K562 (cell line): Measurements from ENCODE around the gene GPR15. TPM values are rescaled to one million over a fixed set of nuclear protein-coding genes. Genes with fewer than 3 reads are reported as not detected.

Source experiments
- ARNT ChIP-seq, 2 experiments: fragments of 450-650 bp; IDR thresholded peaks; 2 replicates each; pipeline ENCODE4 v1.6.1; 2016; ENCODE audit warnings: mild to moderate bottlenecking in 1 of 2
- BHLHE40 ChIP-seq: IDR thresholded peaks from 2 replicates; pipeline ENCODE4 v1.6.1; 2011; ENCODE audit warnings: low read length, improper control_type of control experiment
- CCNT2 ChIP-seq: IDR thresholded peaks from 2 replicates; pipeline ENCODE4 v1.6.1; 2011; ENCODE audit warnings: borderline replicate concordance, low read depth, mild to moderate bottlenecking, moderate library complexity, mixed read lengths, low read length; ENCODE audit not compliant: insufficient read length; ENCODE audit errors: extremely low read depth
- CREB1 ChIP-seq, 2 experiments: sonication (generic) in 1 of 2; formaldehyde crosslinking in 1 of 2; IDR thresholded peaks; 2 replicates each; pipeline versions ENCODE4 v1.6.1 to v1.8.0; 2012 to 2022; ENCODE audit warnings: inconsistent platforms in 1 of 2, mild to moderate bottlenecking in 1 of 2, missing genetic modification reagents in 1 of 2, moderate library complexity in 1 of 2
- EP400 ChIP-seq: fragments of 450-650 bp; IDR thresholded peaks from 2 replicates; pipeline ENCODE4 v1.6.1; 2017; ENCODE audit warnings: antibody characterized with exemption, mild to moderate bottlenecking, moderate library complexity
- ESRRA ChIP-seq: fragments of 450-650 bp; IDR thresholded peaks from 2 replicates; pipeline ENCODE4 v1.6.1; 2014; ENCODE audit warnings: low read depth, mild to moderate bottlenecking, moderate library complexity, borderline replicate concordance
- KLF1 ChIP-seq: fragments of 450-650 bp; IDR thresholded peaks from 2 replicates; pipeline ENCODE4 v1.6.1; 2016; ENCODE audit warnings: missing genetic modification characterization, missing compliant biosample characterization
- MBD2 ChIP-seq: sonication (generic); IDR thresholded peaks from 2 replicates; pipeline ENCODE4 v1.6.1; 2016; ENCODE audit warnings: low read depth, borderline replicate concordance
- MYC ChIP-seq, 2 experiments: fragments of 250-450 bp in 1 of 2; sonication (Bioruptor Pico) in 1 of 2; IDR thresholded peaks; 2 replicates each; pipeline versions ENCODE4 v1.5.1 to v1.6.1; 2012 to 2021; ENCODE audit warnings: low read depth in 2 of 2, borderline replicate concordance in 1 of 2, improper control_type of control experiment in 1 of 2, low read length in 1 of 2, mild to moderate bottlenecking in 1 of 2, moderate library complexity in 1 of 2
- NR3C1 ChIP-seq: sonication (generic); formaldehyde crosslinking; IDR thresholded peaks from 2 replicates; pipeline ENCODE4 v1.8.1; 2022; ENCODE audit warnings: missing genetic modification reagents
- NRF1 ChIP-seq, 2 experiments: fragments of 450-650 bp; IDR thresholded peaks in 1 of 2; conservative IDR thresholded peaks in 1 of 2; 2 replicates each; pipeline ENCODE4 v1.6.1; 2014; ENCODE audit warnings: mild to moderate bottlenecking in 2 of 2
- RBM39 ChIP-seq: fragments of 200-400 bp; formaldehyde crosslinking; optimal IDR thresholded peaks from 2 replicates; pipeline ENCODE3; 2018; ENCODE audit warnings: low read depth, low read length
- RFX7 ChIP-seq: fragments of 250-450 bp; sonication (Bioruptor Pico); IDR thresholded peaks from 2 replicates; pipeline ENCODE4 v1.5.1; 2021; ENCODE audit warnings: mild to moderate bottlenecking
- SMARCB1 ChIP-seq: IDR thresholded peaks from 2 replicates; pipeline ENCODE4 v1.6.1; 2011; ENCODE audit warnings: improper control_type of control experiment, low read depth; ENCODE audit not compliant: insufficient read length
- SRSF3 ChIP-seq: fragments of 200-400 bp; formaldehyde crosslinking; IDR thresholded peaks from 2 replicates; pipeline ENCODE4 v1.6.1; 2016; ENCODE audit warnings: mild to moderate bottlenecking, low read length, moderate library complexity; ENCODE audit not compliant: insufficient read depth
- ZBTB8A ChIP-seq: fragments of 450-650 bp; IDR thresholded peaks from 2 replicates; pipeline ENCODE4 v1.6.1; 2018; ENCODE audit warnings: mild to moderate bottlenecking, moderate library complexity; ENCODE audit not compliant: partially characterized antibody
- ZNF274 ChIP-seq: IDR thresholded peaks from 2 replicates; pipeline ENCODE4 v1.6.1; 2011; ENCODE audit warnings: low read depth, mild to moderate bottlenecking, low read length, moderate library complexity, borderline replicate concordance
- ZNF76 ChIP-seq: fragments of 250-450 bp; sonication (Bioruptor Pico); IDR thresholded peaks from 2 replicates; pipeline ENCODE4 v1.4.0; 2020; ENCODE audit warnings: mild to moderate bottlenecking, moderate library complexity, borderline replicate concordance
- polyA plus RNA-seq, 8 experiments: library from polyadenylated mRNA; depleted of rRNA in 4 of 8; stranded (reverse) in 5 of 8; unstranded in 3 of 8; fragments of >200 nt; fragmentation: Nextera tagmentation in 2 of 8; fragmentation: Illumina TruSeq in 1 of 8; extraction: Ambion mirVana in 2 of 8; extraction: Trizol in 1 of 8; gene quantifications; 2 replicates each; pipeline versions ENCODE4 v1.2.1 to v1.2.3, GENCODE V29; 2011 to 2014; ENCODE audit warnings: inconsistent platforms in 1 of 8, missing spikeins in 1 of 8
- total RNA-seq, 7 experiments: library from RNA; depleted of rRNA in 6 of 7; stranded (reverse); fragments of >200 nt in 6 of 7; fragmentation: Illumina TruSeq in 2 of 7; extraction: Trizol in 2 of 7; gene quantifications; 2 replicates each; pipeline versions ENCODE4 v1.2.1 to v1.2.3, GENCODE V29; 2011 to 2021; ENCODE audit warnings: low replicate concordance in 1 of 7
- TF ChIP-seq, protein P1 (sequence below): fragments of 250-450 bp; sonication (Bioruptor Pico); IDR thresholded peaks from 2 replicates; pipeline ENCODE4 v1.4.0; 2020; ENCODE audit warnings: mild to moderate bottlenecking
- TF ChIP-seq, protein P2 (sequence below): sonication (generic); formaldehyde crosslinking; IDR thresholded peaks from 2 replicates; pipeline ENCODE4 v1.8.0; 2022; ENCODE audit warnings: mild to moderate bottlenecking, missing genetic modification reagents
- TF ChIP-seq, protein P3 (sequence below): fragments of 250-450 bp; sonication (Bioruptor Pico); IDR thresholded peaks from 2 replicates; pipeline ENCODE4 v1.9.0; 2021; ENCODE audit warnings: mild to moderate bottlenecking
- TF ChIP-seq, protein P4 (sequence below): fragments of 250-450 bp; sonication (Bioruptor Pico); IDR thresholded peaks from 2 replicates; pipeline ENCODE4 v1.8.0; 2021; ENCODE audit warnings: borderline replicate concordance, mild to moderate bottlenecking, moderate library complexity; ENCODE audit not compliant: poor library complexity, severe bottlenecking
- TF ChIP-seq, protein P5 (sequence below): fragments of 250-450 bp; sonication (Bioruptor Pico); IDR thresholded peaks from 2 replicates; pipeline ENCODE4 v1.8.0; 2022; ENCODE audit warnings: moderate library complexity, mild to moderate bottlenecking, inconsistent platforms
- TF ChIP-seq, protein P6 (sequence below): sonication (generic); formaldehyde crosslinking; IDR thresholded peaks from 2 replicates; pipeline ENCODE4 v1.8.0; 2022; ENCODE audit warnings: mild to moderate bottlenecking, missing genetic modification reagents

GPR15 gene
- total and polyA plus RNA-seq, 9 of the 15 experiments (the other 6 are each of a cell fraction or from before 2014, with no cell fraction given) = 0.13 TPM; not detected in 8

DNA sequence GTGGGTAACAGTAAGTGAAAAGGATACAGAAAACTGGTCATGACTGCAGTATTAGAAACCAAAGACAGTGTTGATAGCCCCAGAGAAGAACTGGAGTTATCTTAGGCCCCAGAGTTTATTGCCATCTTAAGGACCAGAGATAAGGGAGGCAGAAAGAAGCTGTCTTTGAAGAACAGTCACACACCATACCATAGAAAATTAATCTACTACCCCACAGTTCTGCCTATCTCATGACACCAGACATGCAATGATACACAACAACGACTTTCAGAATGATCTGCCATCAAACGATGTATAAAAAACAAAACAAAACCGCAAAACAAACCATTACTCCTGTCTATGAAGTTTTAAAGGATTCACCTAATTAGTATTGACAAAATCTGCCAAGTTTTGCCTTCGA is 52.0 kb downstream of the GPR15 start (continued):
- TF ChIP-seq, protein P1, sequence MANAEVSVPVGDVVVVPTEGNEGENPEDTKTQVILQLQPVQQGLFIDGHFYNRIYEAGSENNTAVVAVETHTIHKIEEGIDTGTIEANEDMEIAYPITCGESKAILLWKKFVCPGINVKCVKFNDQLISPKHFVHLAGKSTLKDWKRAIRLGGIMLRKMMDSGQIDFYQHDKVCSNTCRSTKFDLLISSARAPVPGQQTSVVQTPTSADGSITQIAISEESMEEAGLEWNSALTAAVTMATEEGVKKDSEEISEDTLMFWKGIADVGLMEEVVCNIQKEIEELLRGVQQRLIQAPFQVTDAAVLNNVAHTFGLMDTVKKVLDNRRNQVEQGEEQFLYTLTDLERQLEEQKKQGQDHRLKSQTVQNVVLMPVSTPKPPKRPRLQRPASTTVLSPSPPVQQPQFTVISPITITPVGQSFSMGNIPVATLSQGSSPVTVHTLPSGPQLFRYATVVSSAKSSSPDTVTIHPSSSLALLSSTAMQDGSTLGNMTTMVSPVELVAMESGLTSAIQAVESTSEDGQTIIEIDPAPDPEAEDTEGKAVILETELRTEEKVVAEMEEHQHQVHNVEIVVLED (CRISPR knock-in tag) = no peak
- no peak for TF ChIP-seq EP400
- TF ChIP-seq BHLHE40 = no peak
- TF ChIP-seq ZNF274 = peak; percentile 79
- peak; percentile 75 for TF ChIP-seq MBD2
- no peak for TF ChIP-seq ZBTB8A
- no peak for TF ChIP-seq SMARCB1
- peak; percentile 97 to 98 for TF ChIP-seq ARNT (IDR thresholded peaks at IDR 0.05)
- TF ChIP-seq SRSF3 = no peak
- TF ChIP-seq, protein P2, sequence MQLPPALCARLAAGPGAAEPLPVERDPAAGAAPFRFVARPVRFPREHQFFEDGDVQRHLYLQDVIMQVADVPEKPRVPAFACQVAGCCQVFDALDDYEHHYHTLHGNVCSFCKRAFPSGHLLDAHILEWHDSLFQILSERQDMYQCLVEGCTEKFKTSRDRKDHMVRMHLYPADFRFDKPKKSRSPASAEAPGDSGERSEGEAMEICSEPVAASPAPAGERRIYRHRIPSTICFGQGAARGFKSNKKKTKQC (CRISPR knock-in tag) = no peak
- TF ChIP-seq, protein P3, sequence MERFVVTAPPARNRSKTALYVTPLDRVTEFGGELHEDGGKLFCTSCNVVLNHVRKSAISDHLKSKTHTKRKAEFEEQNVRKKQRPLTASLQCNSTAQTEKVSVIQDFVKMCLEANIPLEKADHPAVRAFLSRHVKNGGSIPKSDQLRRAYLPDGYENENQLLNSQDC (CRISPR knock-in tag) = 0 out of 2 replicates have a peak, but pooled peaks have one; percentile 15
- no peak for TF ChIP-seq ZNF76 (CRISPR knock-in tag)
- TF ChIP-seq ESRRA = peak; percentile 70; the same call in 1 of the 2 replicates
- no peak for TF ChIP-seq RFX7 (CRISPR knock-in tag)
- TF ChIP-seq NRF1 (conservative IDR thresholded peaks at IDR 0.05 in 1 of 2, IDR thresholded peaks at IDR 0.05 in 1 of 2) = no peak
- TF ChIP-seq, protein P4, sequence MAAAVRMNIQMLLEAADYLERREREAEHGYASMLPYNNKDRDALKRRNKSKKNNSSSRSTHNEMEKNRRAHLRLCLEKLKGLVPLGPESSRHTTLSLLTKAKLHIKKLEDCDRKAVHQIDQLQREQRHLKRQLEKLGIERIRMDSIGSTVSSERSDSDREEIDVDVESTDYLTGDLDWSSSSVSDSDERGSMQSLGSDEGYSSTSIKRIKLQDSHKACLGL (CRISPR knock-in tag) = no peak
- TF ChIP-seq, protein P5, sequence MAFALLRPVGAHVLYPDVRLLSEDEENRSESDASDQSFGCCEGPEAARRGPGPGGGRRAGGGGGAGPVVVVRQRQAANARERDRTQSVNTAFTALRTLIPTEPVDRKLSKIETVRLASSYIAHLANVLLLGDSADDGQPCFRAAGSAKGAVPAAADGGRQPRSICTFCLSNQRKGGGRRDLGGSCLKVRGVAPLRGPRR (CRISPR knock-in tag) = no peak
- TF ChIP-seq NR3C1 = no peak
- no peak for TF ChIP-seq RBM39
- no peak for TF ChIP-seq MYC (IDR thresholded peaks at IDR 0.05; ENCODE audit: low read depth, low read length)
- TF ChIP-seq MYC (CRISPR knock-in tag; IDR thresholded peaks at IDR 0.05; ENCODE audit: borderline replicate concordance, low read depth) = no peak
- TF ChIP-seq, protein P6, sequence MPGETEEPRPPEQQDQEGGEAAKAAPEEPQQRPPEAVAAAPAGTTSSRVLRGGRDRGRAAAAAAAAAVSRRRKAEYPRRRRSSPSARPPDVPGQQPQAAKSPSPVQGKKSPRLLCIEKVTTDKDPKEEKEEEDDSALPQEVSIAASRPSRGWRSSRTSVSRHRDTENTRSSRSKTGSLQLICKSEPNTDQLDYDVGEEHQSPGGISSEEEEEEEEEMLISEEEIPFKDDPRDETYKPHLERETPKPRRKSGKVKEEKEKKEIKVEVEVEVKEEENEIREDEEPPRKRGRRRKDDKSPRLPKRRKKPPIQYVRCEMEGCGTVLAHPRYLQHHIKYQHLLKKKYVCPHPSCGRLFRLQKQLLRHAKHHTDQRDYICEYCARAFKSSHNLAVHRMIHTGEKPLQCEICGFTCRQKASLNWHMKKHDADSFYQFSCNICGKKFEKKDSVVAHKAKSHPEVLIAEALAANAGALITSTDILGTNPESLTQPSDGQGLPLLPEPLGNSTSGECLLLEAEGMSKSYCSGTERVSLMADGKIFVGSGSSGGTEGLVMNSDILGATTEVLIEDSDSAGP (CRISPR knock-in tag) = no peak
- TF ChIP-seq CREB1 (IDR thresholded peaks at IDR 0.05) = peak; percentile 82; the same call in 1 of the 2 replicates
- TF ChIP-seq CREB1 (CRISPR knock-in tag; IDR thresholded peaks at IDR 0.05) = no peak
- no peak for TF ChIP-seq KLF1 (tag)
- peak; percentile 99 for TF ChIP-seq CCNT2
